Measurements from ENCODE around the gene SWAP70.

Gene SWAP70

GRCh38 chr11:9660886-9661285 lies 3.0 kb upstream of the SWAP70 start:
- DNase-seq (ENCODE audit: low read depth in 2 of 2) = peak in 1 of 2 donors; percentile 73
- no peak for TF ChIP-seq CTCF (IDR thresholded peaks at IDR 0.05; ENCODE audit: low read depth, low read length)
- no peak overlapping the region for H3K4me3 ChIP-seq (replicated peaks in 1 of 2; ENCODE audit: low read depth in 2 of 2, low read length in 2 of 2)

GRCh38 chr11:9662273-9662672 lies 1.6 kb upstream of the SWAP70 start:
- H3K4me3 ChIP-seq (replicated peaks in 1 of 2; ENCODE audit: low read depth in 2 of 2, low read length in 2 of 2) = no peak overlapping the region
- TF ChIP-seq CTCF (IDR thresholded peaks at IDR 0.05; ENCODE audit: low read depth, low read length) = no peak
- DNase-seq (ENCODE audit: low read depth in 2 of 2) = no peak

GRCh38 chr11:9664276-9665171 lies 647 bp downstream of the SWAP70 start:
- H3K4me3 ChIP-seq (replicated peaks in 1 of 2; ENCODE audit: low read depth in 2 of 2, low read length in 2 of 2) = peak overlapping the region; percentile 90 to 95
- TF ChIP-seq CTCF (IDR thresholded peaks at IDR 0.05; ENCODE audit: low read depth, low read length) = no peak
- DNase-seq (ENCODE audit: low read depth in 2 of 2) = peak; percentile 61 to 73

- DNase-seq (ENCODE audit: low read depth in 2 of 2) = no peak
- peak overlapping the region; percentile 90 to 95 for H3K4me3 ChIP-seq (replicated peaks in 1 of 2; ENCODE audit: low read depth in 2 of 2, low read length in 2 of 2)
- TF ChIP-seq CTCF (IDR thresholded peaks at IDR 0.05; ENCODE audit: low read depth, low read length) = no peak
Observed at GRCh38 chr11:9665749-9666148, 1.9 kb downstream of the SWAP70 start.

GRCh38 chr11:9669954-9670353 lies 6.1 kb downstream of the SWAP70 start:
- no peak for DNase-seq (ENCODE audit: low read depth in 2 of 2)
- TF ChIP-seq CTCF (IDR thresholded peaks at IDR 0.05; ENCODE audit: low read depth, low read length) = no peak
- no peak overlapping the region for H3K4me3 ChIP-seq (replicated peaks in 1 of 2; ENCODE audit: low read depth in 2 of 2, low read length in 2 of 2)

GRCh38 chr11:9672288-9672916 lies 8.5 kb downstream of the SWAP70 start:
- no peak overlapping the region for H3K4me3 ChIP-seq (replicated peaks in 1 of 2; ENCODE audit: low read depth in 2 of 2, low read length in 2 of 2)
- TF ChIP-seq CTCF (IDR thresholded peaks at IDR 0.05; ENCODE audit: low read depth, low read length) = no peak
- DNase-seq (ENCODE audit: low read depth in 2 of 2) = no peak
